Measurements from ENCODE around the gene DDX20. TPM values are rescaled to one million over a fixed set of nuclear protein-coding genes. Genes with fewer than 3 reads are reported as not detected.
A peak's percentile ranks its signal among the peaks of the same experiment; 100 is the strongest.

The DDX20 gene
- total RNA-seq, 1 experiment from 2014 or later, result 10.4 TPM

- no TSS peak for BruUV-seq (replicated peaks)
- CTCF ChIA-PET, result no interaction called here
- POLR2A ChIA-PET, result no interaction called here
- no peaks in the 10 kb centered on the region for H3K9me3 ChIP-seq
- Mint-ChIP-seq H3K27ac (ENCODE audit: unreplicated experiment) (no peak overlapping the region), H3K9me3 (ENCODE audit: unreplicated experiment) (no peaks in the 10 kb centered on the region), H3K4me3 (ENCODE audit: unreplicated experiment) (no peak overlapping the region), H3K27me3 (ENCODE audit: insufficient read depth, unreplicated experiment) (no peaks in the 10 kb centered on the region), H3K36me3 (ENCODE audit: insufficient read depth, unreplicated experiment) (no peaks in the 10 kb centered on the region), H3K4me1 (ENCODE audit: low read depth, unreplicated experiment) (peaks cover 17% of the 10 kb centered on the region)
- no peaks in the 10 kb centered on the region for H3K27me3 ChIP-seq (replicated peaks; ENCODE audit: control insufficient read depth, insufficient read depth, low read length)
- DNase-seq, result no peak
- no peak overlapping the region for H3K4me3 ChIP-seq (ENCODE audit: low read depth, low read length)
- H3K4me1 ChIP-seq, result peaks cover 13% of the 10 kb centered on the region
- intact Hi-C loops (cut with micrococcal nuclease; ENCODE audit: unreplicated experiment), result no loop called here
- TF ChIP-seq CTCF (IDR thresholded peaks at IDR 0.05; ENCODE audit: insufficient read depth in 1 of 2, low read depth in 1 of 2, low read length in 1 of 2, severe bottlenecking in 1 of 2, unreplicated experiment in 1 of 2), result no peak
- no peaks in the 10 kb centered on the region for H3K36me3 ChIP-seq (ENCODE audit: control insufficient read depth, insufficient read depth, low read length)
Observed at GRCh38 chr1:111776391-111776790, 20.7 kb downstream of the DDX20 start.

GRCh38 chr1:111776861-111777260, 21.2 kb downstream of the DDX20 start:
- ChIA-PET POLR2A (no interaction called here), CTCF (no interaction called here)
- Histone ChIP-seq H3K4me3 (ENCODE audit: low read depth, low read length) (no peak overlapping the region), H3K27me3 (replicated peaks; ENCODE audit: control insufficient read depth, insufficient read depth, low read length) (no peaks in the 10 kb centered on the region), H3K36me3 (ENCODE audit: control insufficient read depth, insufficient read depth, low read length) (no peaks in the 10 kb centered on the region), H3K9me3 (no peaks in the 10 kb centered on the region), H3K4me1 (peaks cover 13% of the 10 kb centered on the region)
- no peak for DNase-seq
- Mint-ChIP-seq H3K4me1 (ENCODE audit: low read depth, unreplicated experiment) (peaks cover 17% of the 10 kb centered on the region), H3K9me3 (ENCODE audit: unreplicated experiment) (no peaks in the 10 kb centered on the region), H3K36me3 (ENCODE audit: insufficient read depth, unreplicated experiment) (no peaks in the 10 kb centered on the region), H3K27ac (ENCODE audit: unreplicated experiment) (no peak overlapping the region), H3K27me3 (ENCODE audit: insufficient read depth, unreplicated experiment) (no peaks in the 10 kb centered on the region), H3K4me3 (ENCODE audit: unreplicated experiment) (no peak overlapping the region)
- TF ChIP-seq CTCF (IDR thresholded peaks at IDR 0.05; ENCODE audit: insufficient read depth in 1 of 2, low read depth in 1 of 2, low read length in 1 of 2, severe bottlenecking in 1 of 2, unreplicated experiment in 1 of 2), result no peak
- BruUV-seq (replicated peaks), result no TSS peak
- intact Hi-C loops (cut with micrococcal nuclease; ENCODE audit: unreplicated experiment), result no loop called here

- no peaks in the 10 kb centered on the region for H3K36me3 Mint-ChIP-seq (ENCODE audit: insufficient read depth, unreplicated experiment)
- CTCF ChIA-PET, result no interaction called here
- H3K4me1 Mint-ChIP-seq (ENCODE audit: low read depth, unreplicated experiment), result peaks cover 17% of the 10 kb centered on the region
- H3K4me3 Mint-ChIP-seq (ENCODE audit: unreplicated experiment), result no peak overlapping the region
- H3K27me3 Mint-ChIP-seq (ENCODE audit: insufficient read depth, unreplicated experiment), result no peaks in the 10 kb centered on the region
- H3K9me3 ChIP-seq, result no peaks in the 10 kb centered on the region
- H3K9me3 Mint-ChIP-seq (ENCODE audit: unreplicated experiment), result no peaks in the 10 kb centered on the region
- POLR2A ChIA-PET, result no interaction called here
- peaks cover 13% of the 10 kb centered on the region for H3K4me1 ChIP-seq
- no peak for DNase-seq
- H3K4me3 ChIP-seq (ENCODE audit: low read depth, low read length), result no peak overlapping the region
- no TSS peak for BruUV-seq (replicated peaks)
- H3K36me3 ChIP-seq (ENCODE audit: control insufficient read depth, insufficient read depth, low read length), result no peaks in the 10 kb centered on the region
- TF ChIP-seq CTCF (IDR thresholded peaks at IDR 0.05; ENCODE audit: insufficient read depth in 1 of 2, low read depth in 1 of 2, low read length in 1 of 2, severe bottlenecking in 1 of 2, unreplicated experiment in 1 of 2), result no peak
- intact Hi-C loops (cut with micrococcal nuclease; ENCODE audit: unreplicated experiment), result no loop called here
- no peaks in the 10 kb centered on the region for H3K27me3 ChIP-seq (replicated peaks; ENCODE audit: control insufficient read depth, insufficient read depth, low read length)
- peak overlapping the region; percentile 86 for H3K27ac Mint-ChIP-seq (ENCODE audit: unreplicated experiment)
Observed at GRCh38 chr1:111777301-111777700, 21.6 kb downstream of the DDX20 start.
